ENCODE measurements around the gene ADAMTS13.
A peak's percentile ranks its signal among the peaks of the same experiment; 100 is the strongest.

ADAMTS13 gene

DNA sequence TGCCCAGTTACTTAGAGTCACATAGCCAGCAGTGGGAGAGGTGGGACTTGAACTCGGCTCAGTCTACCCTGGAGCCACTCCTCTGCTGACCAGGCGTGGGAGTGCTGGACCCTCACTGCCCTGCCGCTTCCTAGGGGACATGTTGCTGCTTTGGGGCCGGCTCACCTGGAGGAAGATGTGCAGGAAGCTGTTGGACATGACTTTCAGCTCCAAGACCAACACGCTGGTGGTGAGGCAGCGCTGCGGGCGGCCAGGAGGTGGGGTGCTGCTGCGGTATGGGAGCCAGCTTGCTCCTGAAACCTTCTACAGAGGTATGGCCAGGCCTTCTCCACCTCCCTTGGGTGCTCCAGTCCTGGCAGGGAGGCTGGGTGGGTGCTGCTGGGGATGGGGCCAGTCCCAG lies 34.2 kb downstream of the ADAMTS13 start:
- no peak for DNase-seq

DNA sequence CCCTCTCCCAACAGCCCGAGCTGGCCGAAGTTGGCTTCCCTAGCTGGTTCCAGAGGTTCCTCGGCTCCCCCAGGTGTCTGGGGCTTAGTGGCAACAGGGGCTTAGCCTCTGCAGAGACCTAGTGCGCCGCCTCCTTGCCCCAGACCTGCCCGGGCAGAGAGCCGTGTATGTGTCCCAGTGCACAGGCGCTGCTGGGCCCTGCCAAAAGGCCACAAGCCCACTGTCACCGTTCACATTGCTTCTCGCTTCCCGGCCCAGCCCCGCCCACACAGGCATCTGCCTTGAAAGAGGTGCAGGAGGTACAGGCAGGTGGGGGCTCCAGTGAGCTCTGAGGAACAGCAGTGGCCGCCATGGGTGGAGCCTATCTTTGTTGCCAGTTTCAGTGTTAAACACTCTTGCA lies 35.1 kb downstream of the ADAMTS13 start:
- no peak for DNase-seq

DNA sequence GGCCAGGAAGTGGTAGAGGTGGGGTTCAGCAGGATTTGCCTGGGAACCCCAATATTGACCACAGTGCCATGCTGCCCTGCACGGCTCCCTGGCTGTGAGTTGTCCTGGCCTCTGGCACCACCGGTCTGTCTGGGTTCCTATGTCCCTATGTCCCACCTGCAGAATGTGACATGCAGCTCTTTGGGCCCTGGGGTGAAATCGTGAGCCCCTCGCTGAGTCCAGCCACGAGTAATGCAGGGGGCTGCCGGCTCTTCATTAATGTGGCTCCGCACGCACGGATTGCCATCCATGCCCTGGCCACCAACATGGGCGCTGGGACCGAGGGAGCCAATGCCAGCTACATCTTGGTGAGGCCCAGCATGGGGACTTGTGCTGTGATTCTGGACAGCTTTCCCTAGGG lies 35.6 kb downstream of the ADAMTS13 start:
- no peak for DNase-seq

DNA sequence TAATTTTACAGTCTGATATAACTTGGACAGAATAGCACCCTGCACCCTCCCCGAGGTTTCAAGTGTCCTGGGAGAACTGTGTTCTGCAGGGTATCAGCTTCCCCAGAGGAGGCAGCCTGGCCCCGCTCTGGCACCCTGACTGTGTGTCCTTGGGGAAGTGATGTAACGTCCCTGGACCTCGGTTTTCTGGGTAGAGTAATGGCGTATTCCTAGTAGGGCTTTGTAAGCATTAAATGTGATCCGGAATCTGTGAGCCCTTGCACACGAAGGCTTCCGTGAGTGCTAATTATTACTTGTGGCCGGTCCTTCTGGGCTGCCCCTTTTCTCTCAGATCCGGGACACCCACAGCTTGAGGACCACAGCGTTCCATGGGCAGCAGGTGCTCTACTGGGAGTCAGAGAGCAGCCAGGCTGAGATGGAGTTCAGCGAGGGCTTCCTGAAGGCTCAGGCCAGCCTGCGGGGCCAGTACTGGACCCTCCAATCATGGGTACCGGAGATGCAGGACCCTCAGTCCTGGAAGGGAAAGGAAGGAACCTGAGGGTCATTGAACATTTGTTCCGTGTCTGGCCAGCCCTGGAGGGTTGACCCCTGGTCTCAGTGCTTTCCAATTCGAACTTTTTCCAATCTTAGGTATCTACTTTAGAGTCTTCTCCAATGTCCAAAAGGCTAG lies 36.6 kb downstream of the ADAMTS13 start:
- no peak for DNase-seq

DNA sequence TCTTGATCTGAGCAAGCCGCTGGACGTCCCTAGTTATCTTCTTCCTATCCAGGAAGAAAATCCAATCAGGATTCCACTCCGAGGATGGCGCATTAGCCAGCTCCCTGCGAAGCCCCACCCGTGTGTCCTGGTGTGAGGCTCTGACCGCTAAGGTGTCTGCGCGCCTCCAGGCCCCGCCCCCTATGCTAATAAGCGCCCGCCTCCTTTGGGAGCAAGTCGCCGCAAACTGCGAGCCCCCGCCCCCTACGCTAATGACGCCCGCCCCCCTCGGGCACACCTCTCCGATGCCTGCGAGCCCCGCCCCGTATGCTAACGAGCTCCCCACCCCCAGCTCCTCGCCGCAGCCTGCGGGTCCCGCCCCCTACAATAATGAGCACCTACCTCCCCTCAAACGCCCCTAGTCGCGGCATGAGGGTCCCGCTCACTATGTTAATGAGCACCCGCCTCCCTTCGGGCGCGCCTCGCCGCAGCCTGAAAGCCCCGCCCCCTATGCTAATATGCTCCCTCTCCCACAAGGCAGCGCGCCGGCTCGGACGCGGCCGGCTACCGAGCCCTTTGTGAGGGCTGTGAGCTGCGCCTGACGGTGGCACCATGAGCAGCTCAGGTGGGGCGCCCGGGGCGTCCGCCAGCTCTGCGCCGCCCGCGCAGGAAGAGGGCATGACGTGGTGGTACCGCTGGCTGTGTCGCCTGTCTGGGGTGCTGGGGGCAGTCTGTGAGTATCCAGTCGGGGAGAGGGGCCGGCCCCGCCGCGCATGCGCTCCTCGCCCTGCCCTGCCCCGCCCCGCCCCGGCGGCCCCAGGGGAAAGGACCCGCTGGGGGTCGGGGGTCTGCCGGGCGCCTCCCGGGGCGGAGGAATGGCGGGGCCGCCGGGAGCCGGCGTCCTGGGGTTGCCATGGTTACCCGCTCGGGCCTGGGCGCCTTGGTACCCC lies 37.6 kb downstream of the ADAMTS13 start, which contains the start of gene CACFD1:
Gene CACFD1, plus strand, starts transcription at position 503 of the 929 bp plus-strand sequence. Its CDS starts 89 bp downstream, at position 592.
- DNase-seq = peak; percentile 47 to 98

DNA sequence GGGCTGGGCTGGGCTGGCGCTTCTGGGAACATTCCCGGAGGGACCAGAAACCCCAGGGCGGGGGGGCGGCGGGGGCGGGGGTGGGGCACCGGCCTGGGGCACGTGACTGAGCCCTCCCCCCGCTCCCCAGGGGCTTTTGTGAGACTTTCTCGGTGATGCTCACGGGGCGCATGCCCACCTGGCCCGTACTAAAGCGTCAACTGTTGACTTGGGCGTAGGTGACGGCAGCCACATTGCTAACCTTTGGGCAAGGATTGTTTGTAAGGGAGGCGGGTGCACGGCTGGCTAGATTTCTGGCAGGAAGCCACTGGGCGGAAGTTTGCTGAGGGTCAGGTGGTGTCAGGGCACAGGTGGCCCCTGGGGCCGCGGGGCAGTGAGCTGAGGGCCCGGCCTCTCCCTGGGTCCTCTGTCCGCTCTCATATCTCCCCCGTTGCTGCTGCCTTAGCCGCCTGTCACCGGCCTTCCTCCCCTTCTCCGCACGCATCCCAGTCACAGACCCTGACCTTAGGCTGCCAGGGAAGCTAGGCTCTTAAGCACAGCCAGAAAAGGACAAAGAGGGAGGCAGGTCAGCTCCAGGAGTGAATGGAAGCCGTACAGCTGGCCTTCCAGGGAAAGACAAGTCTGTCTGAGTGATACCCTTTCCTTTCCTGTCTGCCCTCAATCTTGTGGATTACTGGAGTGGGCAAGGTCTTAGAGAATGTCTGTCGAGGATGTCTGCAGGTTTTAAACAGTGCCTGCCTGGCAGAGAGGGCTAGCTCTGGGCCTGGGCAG lies 38.4 kb downstream of the ADAMTS13 start:
- DNase-seq = no peak

DNA sequence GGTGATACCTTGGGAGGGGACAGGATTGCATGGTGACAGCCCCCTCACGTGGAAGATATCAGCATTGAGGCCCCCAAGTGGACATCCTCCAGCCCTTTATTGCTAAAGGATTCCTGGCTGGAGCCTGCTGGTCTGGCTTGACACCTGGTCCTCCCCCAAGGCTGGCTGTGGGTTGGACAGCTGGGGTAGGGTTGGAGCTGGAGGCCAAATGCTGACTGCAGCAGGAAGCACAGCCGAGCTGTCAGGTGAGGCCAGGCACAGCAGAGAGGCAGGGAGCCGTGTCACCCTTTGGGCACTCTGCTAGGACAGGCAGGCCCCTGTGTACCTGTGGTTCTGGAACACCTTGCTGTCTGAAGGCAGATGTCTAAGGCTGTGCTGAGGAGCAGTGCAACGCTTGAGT lies 39.8 kb downstream of the ADAMTS13 start:
- DNase-seq = no peak

DNA sequence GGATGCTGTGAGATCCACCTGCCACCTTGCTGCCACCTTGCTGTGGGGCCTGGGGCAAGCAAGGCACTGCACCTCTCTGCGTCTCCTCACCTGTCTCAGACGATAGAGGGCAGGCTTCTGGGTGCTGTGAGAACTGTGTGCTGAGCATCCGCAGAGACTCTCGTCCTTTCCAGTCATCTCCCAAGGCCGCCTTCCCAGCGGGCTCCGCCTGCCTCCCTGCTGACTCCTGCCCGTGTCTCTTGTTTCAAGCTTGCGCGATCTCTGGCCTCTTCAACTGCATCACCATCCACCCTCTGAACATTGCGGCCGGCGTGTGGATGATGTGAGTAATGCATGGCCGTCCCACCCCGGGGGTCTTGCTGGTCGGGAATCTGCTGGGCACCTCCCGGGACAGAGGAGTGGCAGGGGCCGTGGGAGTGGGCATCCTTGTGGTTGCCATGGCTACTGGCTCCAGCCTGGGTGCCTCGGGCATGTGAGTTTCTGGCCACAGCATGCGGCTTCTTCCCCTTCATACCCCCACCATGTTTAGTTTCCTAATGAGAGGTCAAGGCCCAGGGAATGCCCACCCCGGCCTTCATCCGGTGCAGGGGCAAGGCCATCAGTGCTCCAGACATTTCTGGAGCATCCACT lies 41.2 kb downstream of the ADAMTS13 start:
- DNase-seq = no peak

DNA sequence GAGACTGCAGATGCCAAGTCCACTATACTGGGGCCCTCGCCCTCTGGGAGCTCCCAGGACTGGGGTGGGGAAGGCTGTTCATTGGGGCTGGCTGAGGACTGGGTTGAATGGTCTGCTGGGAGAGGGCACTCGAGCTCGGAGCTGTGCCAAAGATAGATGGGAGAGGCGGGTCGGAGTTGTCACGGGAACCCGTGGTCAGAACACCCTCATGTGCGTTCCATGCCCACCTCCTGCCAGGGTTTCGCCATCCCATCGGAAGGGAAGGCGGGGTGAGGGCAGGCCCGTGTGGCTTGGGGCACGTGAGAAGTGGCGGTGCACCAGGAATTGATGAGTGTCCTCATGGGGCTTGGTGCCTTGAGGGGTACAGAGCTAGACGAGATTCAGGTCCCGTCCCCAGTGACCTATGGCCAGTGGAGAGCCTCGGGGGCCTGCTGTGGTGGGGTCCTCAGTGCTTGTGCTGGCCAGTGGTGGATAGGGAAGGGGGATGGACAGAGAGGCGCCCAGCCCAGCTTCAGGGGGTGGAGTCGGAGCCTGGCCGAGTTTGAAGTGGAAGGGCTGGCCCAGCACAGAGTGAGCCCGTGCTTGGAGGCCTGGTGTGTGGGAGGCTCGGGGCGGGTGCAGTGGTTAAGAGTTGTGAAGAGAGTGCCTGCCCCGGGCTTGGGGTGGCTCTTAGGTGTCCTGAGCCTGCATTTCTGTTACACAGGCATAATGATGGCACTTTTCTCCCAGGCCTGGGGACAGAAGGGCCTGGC lies 41.9 kb downstream of the ADAMTS13 start:
- no peak for DNase-seq

DNA sequence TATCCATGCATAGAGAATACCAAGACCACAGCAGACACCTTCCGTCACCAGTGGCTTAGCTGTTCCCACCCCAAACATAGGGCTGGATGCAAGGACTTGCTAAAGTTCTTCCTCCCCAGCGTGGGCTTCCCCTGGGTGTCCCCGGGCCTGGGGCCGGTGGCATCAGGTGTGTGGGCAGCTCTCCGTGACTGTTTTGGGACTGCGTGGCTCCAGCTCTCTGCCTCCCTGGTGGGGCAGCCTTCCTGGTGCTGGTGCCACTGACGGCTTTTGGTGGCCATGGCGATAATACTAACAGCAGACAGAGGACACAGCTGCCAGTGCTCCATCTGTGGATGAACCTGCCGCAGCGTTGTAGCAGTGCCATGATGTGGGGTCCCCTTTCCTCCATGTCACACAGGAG lies 42.5 kb downstream of the ADAMTS13 start:
- no peak for DNase-seq

DNA sequence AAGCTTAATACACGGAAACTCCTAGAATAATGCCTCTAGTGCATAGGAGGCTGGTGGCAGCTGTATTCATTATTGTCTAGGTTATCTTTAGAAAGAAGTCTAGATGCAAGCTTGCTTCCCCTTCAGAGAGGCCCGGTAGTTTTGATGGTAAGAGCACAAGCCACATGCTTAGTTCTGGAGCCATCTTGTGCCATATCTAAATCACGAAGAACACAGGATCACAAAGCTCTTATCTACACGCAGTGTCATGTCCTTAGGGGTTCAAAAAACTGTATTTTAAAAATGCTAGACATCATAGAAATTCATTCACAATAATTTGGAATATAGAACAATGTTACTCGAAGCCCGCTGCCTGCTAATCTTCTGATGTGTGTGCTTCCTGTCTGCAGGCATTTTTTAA lies 43.8 kb downstream of the ADAMTS13 start:
- no peak for DNase-seq

DNA sequence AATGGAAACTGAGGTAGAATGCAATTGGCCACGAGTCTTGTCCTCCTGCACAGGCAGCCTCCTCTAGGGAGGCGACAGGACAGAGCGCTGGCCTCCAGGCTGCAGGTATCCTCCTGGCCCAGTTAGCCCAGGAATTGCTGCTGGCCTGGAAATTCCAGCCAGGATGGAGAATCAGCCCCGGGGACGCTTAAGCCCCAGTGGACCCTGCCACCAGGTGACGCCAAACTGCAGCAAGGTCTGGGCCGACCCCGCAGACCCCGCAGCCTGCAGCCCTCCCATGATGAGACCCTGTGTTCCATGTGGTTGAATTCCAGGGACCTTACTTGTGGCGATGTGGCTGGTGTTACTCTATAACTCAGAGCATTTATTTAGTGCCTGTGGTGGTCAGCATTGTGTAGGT lies 44.9 kb downstream of the ADAMTS13 start:
- DNase-seq = no peak

DNA sequence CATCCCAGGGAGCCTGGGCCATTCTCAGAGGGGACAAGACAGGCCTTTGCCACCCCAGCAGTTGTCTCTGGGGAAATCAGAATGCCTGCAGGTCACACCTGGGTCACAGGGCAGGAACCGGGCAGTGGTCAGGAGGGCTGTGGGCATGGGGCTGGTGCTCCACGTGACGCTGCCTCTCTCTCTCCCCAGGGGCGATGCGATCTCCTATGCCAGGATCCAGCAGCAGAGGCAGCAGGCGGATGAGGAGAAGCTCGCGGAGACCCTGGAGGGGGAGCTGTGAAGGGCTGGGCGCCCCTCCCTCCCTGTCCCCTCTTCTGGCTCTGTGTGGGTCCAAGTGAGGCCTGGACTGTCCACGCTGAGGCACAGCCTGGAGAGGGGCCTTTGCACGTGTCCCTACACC lies 46.2 kb downstream of the ADAMTS13 start:
- no peak for DNase-seq

DNA sequence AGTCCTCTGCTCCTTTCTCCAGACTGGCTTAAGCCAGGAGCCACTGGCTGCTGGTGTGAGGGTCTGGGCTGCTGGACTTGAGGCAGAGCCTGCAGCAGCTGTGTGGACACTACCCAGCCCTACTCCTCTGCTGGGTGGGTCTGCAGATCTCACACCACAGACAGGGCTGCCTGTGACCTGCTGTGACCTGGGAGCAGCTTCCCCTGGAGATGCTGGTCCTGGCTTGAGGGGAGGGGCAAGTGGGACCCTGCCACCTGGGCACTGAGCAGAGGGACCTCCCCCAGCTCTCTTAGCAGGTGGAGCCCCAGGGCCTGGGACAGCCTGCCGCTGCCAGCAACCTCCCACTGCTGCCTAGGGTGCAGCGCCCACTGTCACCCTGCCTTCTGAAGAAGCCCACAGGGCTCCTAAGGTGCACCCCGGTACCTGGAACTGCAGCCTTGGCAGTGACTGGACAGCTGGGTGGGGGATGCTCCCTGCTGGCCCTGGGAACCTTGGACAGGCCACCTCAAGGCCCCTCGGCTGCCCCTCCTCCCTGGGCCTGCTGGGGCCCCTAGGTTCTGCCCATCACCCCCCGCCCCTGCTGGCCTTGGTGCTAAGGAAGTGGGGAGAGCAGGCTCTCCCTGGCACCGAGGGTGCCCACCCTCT lies 46.7 kb downstream of the ADAMTS13 start:
- no peak for DNase-seq

DNA sequence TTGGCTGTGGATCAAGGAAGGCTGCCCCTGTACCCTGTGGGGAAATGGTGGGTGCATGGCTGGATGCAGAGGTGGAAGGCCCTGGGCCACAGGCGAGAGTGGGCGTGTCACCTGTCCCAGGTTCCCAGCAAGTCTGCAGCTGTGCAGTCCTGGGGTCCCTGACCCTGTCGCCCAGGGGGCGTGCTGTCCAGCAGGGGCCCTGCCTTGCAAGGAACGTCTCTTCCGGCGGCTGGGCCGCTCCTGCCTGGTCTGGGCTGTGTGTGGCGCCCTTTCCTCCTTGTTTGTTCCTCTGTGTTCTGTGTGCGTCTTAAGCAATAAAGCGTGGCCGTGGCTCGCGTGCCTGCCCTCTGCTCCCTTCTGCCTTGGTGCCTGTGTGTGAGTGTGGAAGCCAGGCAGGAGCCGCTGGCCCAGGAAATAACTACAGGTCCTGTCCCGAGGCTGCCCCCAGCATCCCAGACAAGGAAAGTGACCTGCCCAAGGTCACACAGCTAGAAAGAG lies 48.3 kb downstream of the ADAMTS13 start:
- no peak for DNase-seq

DNA sequence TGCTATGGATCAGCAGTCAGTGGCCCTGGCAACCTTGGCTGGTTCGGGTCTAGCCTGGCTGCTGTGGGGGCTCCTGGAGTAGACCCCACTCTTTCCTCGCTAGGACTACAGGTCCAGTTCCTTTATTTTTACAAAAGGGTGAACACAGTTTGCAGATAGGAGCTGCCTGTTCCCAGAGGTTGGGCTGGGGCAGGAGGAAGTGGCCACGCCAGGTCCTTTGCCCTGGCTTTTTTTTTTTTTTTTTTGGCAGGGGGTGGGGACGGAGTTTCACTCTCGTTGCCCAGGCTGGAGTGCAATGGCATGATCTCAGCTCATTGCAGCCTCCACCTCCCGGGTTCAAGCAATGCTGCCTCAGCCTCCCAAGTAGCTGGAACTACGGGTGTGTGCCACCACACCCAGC lies 48.8 kb downstream of the ADAMTS13 start:
- DNase-seq = no peak

DNA sequence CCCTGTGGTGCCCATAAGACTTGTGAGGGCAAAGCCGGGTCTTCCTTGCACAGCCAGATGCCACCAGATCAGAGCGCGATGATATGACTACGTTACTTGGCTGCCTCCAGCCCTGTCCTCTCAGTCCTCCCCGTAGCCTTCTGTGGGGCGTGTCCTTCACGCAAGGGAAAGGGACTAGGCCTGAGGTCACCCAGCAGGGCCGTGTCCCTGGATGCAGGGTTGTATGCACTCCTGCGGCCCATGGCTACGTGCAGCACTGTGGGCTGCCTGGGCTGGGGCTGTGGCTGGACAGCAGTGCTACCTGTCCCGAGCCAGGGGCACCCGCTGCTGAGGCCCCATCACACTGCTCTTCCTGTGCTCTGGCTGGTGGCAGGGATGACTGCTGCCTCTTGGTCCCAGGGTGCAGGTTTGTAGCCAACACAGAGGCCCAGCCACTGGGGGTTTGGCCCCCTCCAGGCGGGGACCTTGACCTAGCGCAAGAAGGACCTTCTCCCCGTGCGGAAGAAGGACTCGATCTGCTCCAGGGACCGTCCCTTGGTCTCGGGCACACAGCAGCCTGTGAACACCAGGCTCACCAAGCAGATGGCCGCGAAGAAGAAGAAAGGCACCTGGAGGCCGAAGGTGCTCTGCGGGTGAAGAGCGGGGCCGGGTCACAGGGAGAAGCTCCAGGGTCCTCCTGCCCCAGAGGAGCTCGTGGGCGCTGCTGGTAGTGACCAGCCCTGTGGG lies 49.5 kb downstream of the ADAMTS13 start:
- no peak for DNase-seq

DNA sequence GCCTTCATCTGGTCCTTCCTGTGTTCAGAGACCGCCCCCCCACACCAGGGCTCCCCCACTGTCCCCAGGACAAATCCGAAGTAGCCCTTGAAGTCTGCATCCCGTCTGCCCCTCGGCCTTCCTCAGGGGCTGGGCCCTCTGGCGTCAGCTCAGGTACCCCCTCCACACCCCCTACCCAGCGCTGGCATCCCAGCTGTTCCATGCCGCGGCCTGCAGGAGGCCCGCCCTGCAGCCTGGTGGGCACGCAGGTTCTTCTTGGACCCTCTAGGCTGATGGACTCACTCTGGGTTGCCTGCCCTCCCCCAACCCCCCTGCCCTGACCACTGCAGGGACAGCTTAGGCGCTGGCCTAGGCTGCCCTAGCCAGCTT lies 50.1 kb downstream of the ADAMTS13 start:
- no peak for DNase-seq

DNA sequence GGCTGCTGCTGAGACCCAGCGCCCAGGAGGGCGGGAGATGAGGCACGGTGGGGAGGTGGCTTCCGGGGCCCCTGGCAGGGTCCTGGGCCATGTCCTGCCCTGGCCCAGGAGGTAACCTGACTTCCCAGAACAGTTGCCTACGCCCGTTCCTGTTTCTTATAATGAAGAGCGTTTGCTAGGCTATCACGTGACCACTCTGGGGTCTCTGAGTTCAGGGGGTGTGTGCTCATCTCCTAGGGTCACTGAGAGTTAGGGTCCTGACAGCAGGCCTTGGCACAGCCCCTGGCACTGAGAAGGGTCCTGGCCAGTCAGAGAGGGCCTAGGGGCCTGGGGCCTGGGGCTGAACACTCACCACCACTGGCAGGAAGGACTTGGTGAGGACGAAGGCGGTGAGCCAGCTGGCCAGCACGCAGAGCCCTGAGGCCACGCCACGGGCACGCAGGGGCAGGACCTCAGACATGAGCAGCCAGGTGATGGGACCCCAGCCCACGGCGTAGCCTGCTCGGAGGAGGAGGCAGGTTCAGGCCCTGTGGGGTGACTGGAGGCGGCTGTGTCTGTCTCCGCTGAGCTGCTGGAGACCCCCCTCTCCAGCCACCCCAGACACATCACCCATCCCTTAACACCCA lies 50.7 kb downstream of the ADAMTS13 start:
- no peak for DNase-seq

DNA sequence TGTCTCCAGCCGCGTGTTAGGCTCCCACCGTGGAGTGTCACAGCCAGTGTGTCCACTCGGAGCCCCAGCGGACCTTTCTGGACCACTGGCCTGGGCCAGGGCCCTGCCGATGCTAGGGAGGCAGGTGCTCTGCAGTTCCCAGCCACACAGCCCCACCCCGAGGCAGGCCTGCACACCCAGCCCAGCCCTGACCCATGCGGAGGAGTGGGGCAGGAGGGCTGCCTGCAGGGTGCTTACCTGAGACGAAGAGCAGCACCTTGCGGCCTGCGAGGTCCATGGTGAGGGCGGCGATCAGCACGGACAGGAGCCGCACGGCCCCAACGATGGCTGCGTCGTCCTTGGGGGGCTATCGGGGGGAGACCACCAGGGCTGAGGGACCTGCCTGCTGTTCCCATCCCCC lies 51.6 kb downstream of the ADAMTS13 start:
- no peak for DNase-seq

All from bone marrow (tissue), 2 donors.